ENCODE measurements around the gene AKAP13.

The AKAP13 gene

GRCh38 chr15:85748729-85749128 is 368.3 kb downstream of the AKAP13 start:
- DNase-seq = no peak

DNA sequence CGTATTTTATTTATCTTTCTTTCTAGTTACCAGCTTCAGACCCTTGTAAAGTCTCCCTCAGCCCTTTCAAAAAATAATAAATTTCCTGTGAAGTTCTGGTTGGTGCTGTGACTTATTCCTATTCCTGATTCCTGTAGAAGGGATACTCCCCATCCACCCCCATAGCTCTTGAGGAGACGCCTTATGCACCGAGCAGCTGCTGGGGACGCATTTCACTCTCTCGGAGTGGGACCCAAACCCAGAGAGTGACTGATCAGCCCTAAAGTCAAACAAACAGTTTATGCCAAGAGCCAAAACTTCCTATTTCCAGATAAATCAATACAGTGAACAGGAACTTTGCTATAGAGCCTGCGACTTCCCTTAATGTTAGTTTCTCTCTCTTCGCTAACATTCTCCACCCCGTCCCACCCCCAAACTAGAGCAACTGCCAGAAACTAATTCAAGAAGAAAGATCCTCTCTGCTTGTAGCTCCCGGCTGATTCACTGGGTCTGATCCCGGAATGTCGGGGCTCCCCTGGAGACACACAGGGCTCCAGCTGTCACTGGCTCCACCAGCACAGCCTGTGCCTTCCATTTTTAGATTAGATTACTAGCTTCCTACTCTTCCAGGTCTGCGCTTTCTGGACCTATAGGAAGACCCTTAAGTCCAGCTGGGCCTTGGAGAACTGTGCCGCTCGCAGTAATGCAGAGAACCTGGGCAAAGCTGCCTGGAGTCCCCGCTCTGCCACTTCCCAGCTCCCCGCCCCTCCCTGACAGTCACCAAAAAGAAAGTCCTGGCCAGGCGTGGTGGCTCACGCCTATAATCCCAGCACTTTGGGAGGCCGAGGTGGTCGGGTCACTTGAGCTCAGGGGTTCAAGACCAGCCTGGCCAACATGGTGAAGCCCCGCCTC is 369.1 kb downstream of the AKAP13 start:
- DNase-seq = no peak

DNA sequence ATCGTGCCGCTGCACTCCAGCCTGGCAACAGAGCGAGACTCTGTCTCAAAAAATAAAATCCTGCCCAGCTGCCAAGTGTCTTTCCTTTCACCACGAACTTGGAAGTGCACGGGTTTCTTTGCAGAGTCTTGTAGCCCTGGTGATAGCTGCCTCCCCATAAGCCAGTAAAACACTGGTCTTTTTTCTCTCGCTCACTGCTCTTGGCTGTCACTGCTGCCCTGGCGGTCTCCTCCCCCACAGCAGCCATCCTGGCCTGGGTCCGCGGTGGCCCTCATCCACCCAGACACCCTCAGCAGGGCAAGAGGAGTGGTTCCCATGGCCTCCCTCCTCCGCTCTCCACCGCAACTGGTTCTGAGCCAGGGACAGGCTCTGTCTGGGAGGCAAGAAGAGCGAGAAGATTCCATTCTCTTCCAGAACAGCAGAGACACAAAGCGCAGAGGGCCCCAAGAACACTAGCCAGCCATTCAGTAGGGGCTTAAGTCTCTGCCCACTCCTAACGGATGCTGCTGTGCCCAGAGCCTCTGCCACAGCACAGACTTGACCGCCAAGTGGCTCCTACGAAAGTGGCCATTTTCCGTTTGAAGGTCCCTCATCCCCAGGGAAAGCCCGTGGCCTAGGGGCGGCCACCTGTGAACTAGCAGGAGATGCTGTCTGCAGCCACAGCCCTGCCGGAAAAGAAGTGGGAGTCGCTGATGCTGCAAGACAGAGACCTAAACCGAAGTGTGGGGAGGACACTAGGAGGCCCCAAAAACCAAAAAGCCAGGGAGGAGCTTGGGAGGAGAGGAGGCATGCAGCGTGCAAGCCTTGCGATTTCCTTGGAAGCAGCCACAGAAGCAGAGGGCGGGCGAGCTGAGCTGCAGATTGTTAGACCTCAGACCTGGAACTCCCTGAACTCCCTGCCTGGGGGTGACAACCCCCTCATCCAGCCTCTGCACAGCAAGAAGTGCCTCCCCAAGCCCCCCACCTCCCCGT is 370.2 kb downstream of the AKAP13 start:
- no peak for DNase-seq

GRCh38 chr15:85751291-85752123 is 371.1 kb downstream of the AKAP13 start:
- no peak for DNase-seq

DNA sequence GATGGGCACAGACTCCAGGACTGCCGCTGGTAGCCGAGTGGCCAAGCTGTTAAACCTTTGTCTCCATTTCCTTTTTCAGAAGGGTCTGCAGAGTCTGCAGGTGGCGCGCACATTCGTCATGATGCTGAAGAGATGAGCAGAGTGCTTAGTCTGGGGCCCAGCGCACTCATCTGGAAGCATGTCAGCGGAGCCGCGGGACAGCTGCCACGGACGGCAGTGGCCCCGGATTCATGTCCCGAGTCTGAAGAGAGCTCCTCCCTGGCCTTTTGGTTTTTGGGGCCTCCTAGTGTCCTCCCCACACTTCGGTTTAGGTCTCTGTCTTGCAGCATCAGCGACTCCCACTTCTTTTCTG is 371.7 kb downstream of the AKAP13 start:
- no peak for DNase-seq

GRCh38 chr15:85752491-85752961 is 372.1 kb downstream of the AKAP13 start:
- DNase-seq = no peak

DNA sequence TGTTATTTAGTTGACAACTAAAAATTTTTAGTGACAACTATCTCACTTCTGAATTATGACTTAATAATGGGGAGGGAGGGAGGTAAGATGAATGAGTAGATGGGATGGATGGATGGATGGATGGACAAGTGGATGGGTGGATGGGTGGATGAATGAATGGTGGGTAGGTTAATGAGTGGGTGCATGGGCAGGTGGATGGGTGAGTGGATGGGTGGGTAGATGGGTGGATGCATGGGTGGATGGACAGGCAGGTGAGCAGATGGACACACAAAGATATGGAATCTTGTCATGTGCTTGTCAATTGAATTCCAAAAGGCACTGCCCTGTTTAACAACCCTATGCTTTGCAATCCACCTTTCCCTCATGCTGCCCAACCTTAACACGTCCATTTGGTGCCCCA is 372.9 kb downstream of the AKAP13 start:
- no peak for DNase-seq

GRCh38 chr15:85753791-85754452 is 373.5 kb downstream of the AKAP13 start:
- no peak for DNase-seq

- no peak for DNase-seq
Observed at GRCh38 chr15:85754989-85755388, 374.6 kb downstream of the AKAP13 start.

- DNase-seq = no peak
Observed at GRCh38 chr15:85755471-85755870, 375.1 kb downstream of the AKAP13 start.

DNA sequence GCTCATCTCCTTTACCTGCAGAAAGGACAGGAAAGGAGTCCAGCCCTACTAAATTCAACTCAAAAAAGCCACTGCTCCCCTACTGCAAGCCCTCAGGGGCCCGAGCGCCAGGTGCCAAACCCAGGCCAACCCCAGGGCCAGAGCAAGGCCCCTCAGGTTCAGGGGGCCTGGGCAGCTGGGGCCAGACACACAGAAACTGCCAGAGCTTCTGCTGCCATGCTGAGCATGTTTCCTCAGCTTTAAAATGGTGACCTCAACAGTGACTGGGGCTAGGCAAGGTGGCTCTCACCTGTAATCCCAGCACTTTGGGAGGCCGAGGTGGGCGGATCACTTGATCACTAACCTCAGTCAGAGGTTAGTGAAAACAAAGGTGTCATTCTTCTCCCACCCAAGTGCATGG is 375.5 kb downstream of the AKAP13 start:
- DNase-seq = no peak

DNA sequence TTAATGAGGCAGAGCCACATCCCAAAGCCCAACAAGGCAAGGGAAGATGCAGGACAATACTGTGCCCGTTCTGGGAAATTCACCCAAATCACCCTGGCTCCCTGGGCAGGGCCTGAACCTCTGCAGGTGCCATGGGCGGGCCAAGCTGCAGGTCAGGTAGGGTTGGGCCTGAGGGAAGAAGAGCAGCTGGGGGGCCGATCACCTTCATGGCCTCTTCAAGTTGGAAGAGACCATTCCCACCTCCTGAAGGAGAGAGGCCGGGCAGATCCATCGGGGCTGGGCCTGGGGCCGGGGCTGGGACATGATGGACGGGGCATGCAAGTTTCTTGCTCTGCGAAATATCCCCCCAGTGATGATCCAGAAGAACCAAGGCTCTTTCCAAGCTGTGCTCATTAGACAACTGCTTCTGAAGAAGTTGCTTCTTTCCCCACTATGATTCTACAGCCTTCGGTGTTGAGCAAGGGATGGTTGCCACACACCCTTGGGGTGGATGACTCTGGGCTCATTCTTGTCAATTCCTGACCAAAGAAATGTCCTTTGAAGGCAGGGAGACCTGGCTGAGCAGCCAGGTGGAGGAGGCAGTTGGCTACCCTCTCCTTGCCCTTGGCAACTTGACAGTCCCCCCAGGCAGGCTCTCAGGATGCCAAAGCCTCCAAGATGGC is 376.1 kb downstream of the AKAP13 start:
- DNase-seq = no peak

DNA sequence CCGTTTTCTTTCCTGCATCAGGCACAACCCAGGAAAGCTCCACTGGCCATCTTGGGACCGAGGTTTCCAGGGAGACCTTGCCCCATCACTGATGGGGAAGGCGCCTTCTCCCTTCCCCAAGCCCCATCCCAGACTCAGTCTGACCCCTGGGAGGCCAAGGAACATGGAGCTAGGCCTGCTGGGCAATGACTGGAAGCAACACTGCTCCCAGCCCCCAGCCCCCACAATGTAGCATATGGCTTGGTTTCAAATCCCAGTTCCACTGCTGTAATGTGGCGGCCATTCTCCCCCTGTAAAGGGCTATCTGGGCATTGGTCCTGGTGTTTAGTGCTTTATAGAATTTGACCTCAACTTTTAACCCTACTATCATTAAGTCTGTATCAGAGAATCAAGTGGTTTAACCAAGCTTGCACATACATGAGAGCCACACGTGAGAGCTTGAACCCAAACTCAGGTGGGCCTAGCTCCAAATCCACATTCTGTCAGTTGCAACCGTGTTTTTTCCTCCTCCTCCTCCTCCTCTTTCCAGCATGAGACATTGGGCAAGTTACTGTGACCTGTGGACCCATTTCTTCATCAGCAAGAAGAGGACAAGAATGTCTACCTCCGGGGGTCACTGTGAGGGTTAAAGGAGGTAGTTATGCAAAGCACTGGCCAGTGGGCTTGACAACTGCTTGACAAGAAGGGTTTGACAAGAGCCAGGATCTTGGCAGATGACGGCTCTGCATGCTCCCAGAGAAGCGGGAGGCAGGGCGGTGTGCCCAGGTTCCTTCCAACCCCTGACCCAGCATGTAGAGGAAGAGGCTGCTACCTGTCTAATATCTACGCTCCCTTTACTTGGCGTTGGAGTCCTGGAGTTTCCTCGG is 376.9 kb downstream of the AKAP13 start:
- no peak for DNase-seq

DNA sequence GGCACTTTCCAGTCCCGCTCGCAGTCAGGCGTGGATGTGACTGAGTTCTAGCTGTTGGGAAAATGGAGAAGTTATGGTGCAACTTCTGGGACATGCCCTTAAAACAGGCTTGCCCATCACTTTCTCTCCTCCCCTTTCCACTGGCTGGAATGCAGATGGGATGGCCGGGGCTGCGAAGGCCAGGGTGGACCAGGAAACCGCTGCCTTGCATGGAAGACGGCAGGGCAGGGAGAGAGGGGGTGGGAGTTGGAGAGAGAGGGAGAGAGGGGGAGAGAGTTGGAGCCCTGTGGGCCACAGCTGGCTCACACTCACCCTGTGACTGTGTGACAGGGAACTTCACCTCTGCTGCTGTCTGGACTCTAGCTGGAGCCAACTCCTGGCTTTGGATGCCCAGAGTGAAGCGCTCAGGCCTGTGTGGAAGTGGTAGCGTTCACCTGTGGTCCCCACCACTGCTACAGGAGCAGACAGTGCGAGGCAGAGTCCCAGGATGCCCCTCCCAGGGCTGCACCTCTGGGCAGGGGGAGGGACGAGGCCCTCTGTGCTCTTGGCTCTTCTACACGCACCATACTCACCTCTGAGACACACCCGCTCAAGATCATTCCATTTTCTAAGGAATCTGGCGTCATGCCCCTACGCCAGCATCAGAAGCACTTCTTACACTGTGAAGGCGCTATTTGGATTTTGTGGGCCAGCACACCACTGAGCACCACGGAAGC is 377.7 kb downstream of the AKAP13 start:
- no peak for DNase-seq

GRCh38 chr15:85758655-85758978 is 378.2 kb downstream of the AKAP13 start:
- no peak for DNase-seq

DNA sequence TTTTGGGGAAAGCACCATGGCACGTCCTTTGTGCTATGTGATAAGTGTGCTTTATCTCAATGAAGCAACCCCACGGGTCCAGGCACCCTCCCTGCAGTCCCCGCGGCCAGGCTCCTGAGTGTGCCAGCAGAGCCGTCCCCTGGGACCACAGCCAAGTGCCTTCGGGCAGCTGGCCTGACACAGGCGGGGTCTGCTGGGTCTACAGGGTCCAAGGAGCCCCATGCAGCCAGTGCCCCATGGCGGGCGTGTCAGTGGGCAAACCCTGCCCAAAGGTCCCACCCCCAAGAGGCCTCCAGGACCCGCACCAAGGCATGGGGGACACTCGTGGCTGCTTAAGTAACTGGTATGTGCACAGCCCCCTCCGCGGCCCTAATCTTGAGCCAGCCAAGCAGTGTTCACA is 379.0 kb downstream of the AKAP13 start:
- no peak for DNase-seq

DNA sequence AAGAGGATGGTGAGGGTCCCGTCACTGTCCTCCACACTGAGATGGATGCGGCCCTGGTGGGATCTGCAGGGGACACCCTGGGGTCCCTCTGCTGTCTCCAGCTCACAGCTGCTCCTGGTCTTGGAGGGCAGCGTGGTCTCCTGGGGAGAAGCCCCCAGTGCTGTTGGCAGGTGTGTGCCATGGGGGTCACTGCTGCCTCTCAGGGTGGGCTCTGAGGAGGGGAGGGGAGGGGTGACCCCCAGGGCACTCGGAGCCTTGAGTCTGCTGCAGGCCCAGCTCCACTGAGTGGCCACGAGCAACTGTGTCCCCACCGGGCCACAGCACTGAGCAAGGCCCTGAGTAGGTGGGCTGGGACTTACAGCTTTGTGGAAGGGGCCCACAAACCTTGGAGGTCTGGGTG is 379.6 kb downstream of the AKAP13 start:
- DNase-seq = no peak

DNA sequence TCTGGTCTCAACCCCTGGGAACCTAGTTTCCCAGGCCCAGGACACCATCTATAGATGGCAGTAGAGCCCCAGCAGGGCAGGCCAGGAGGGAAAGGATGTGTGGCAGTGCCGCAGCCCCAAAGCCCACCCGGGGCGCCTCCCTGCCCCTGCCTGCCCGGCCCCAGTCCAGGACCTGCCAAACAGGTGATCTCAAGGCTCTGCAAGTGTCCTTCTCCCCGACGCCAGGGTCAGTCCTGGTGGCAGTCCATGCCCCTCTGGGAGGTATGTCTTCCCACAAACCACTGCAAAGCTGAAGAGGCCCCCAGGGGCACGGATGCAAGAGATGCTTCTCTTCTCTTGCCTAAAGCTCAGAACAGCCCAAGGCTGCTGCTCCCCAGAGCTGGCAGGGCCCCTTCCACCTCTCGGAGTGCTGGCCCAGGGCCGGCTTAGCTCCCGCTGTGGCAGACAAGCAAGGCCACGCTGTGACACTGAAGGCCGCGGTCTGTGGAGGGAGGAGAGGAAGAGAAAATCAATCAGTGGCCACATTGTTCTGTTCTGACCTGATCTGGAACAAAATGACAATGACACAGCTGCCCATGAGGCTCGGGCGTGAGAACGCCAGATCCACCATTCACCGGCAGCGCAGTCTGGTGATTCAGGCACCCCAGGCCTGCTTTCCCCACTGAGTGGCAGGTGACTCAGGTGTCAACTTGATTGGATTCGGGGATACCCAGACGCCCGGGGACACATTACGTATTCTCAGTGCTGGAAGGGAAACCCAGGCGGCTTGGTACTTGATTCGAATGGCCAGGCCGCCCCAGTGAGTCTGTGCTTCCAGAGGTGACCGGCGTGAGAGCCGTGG is 380.3 kb downstream of the AKAP13 start:
- DNase-seq = no peak

DNA sequence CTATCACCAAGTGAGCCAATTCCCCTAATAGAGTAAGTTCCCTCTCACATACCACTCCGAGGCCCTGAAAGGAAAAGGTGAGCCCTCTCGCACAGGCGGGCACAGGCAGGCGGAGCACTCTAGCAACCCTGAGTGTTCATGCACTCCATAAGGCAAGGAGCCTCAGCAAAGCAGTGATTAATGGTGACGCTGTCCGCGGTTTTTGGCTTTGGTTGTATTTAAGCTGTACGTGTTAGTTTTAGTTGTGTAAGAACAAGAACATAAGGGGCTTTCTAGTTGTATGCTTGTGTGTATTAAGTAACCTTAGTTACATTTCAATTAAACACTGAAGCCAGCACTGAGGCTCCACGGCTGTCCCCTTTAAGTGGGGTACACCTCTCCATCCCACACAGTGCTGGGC is 381.2 kb downstream of the AKAP13 start:
- no peak for DNase-seq

Data from GF-D8 (cell line).